Coronary artery (tissue), 2 donors: ENCODE results near the gene RUNX3.

Source experiments
- DNase-seq: peaks from one replicate; pipeline ENCODE4 v3.0.0-alpha.2; 2017; ENCODE audit warnings: low spot score
- H3K27ac ChIP-seq, 2 donors: fragments of 200-600 bp; sonication (generic); one replicate each; pipeline ENCODE4 v1.5.1; 2016 to 2019
- H3K4me3 ChIP-seq: fragments of 200-600 bp; sonication (generic); 2 replicates; pipeline ENCODE4 v1.5.1; 2016; ENCODE audit warnings: mild to moderate bottlenecking, moderate library complexity
- TF ChIP-seq, protein P1 (sequence below): fragments of 200-600 bp; sonication (generic); IDR thresholded peaks from one replicate; pipeline ENCODE4 v1.5.1; 2019; ENCODE audit warnings: antibody characterized with exemption

Gene RUNX3

DNA sequence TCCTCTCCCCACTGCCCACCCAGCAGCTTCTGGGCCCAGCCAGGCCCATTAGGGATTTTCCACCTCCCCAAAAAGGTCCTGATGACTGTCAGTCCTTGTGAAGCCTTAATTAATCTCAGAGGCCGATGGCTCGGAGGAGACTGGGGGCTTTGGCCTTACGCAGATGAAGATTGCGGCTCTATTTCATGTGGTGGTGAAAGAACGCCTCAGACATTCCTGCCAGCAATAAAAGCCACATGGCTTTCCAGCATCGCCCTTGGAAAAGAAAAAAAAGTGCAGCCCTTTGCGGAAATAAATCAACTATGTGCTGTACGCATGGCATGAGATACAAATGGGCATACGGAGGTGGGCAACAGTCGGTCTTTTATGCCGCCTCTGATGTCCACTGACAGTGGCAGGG lies 6.6 kb upstream of the RUNX3 start:
- TF ChIP-seq, protein P1, sequence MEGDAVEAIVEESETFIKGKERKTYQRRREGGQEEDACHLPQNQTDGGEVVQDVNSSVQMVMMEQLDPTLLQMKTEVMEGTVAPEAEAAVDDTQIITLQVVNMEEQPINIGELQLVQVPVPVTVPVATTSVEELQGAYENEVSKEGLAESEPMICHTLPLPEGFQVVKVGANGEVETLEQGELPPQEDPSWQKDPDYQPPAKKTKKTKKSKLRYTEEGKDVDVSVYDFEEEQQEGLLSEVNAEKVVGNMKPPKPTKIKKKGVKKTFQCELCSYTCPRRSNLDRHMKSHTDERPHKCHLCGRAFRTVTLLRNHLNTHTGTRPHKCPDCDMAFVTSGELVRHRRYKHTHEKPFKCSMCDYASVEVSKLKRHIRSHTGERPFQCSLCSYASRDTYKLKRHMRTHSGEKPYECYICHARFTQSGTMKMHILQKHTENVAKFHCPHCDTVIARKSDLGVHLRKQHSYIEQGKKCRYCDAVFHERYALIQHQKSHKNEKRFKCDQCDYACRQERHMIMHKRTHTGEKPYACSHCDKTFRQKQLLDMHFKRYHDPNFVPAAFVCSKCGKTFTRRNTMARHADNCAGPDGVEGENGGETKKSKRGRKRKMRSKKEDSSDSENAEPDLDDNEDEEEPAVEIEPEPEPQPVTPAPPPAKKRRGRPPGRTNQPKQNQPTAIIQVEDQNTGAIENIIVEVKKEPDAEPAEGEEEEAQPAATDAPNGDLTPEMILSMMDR = no peak
- DNase-seq = no peak
- Histone ChIP-seq H3K27ac (no peak overlapping the region), H3K4me3 (no peak overlapping the region)

DNA sequence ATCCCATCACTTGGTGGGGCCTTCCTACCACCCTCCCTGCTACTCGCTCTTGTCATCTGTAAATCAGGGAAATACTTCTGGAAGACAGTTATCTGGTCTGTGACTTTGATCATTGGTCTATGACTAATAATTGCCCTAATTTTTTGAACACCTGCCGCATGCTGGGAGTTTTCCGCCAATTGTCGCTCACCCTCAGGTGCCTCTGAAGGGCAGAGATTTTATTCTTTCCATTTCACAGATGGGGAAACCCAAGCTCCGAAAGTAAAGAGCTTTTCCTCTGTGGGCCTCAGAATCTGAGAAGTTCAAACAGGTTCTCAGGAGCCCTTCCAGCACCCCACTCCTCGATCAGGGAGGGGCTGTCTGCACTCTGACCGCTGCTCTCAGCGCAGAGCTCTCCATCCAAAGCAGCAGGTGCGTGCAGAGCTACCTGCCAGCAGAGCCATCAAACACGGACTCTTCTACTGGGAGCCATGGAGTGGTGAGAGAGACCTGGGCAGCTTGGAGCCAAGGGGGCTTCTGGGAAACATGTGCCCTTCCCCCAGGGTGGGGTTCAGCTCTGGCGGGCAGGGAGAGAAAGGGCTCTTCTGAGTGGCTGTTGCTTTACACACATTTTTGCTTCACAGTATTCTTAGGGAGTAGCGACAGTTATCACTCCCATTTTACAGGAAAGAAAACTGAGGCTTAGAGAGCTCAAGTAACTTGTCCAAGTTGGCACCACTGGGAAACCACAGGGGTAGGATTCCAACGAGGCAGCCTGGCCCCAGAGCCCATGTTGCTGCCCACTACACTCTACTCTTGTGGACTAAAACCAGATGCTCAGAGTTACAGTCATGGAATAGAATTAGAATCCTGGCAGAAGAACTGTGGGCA lies 5.8 kb upstream of the RUNX3 start:
- H3K27ac ChIP-seq = no peak overlapping the region
- no peak overlapping the region for H3K4me3 ChIP-seq
- no peak for DNase-seq
- TF ChIP-seq, protein P1 = no peak

DNA sequence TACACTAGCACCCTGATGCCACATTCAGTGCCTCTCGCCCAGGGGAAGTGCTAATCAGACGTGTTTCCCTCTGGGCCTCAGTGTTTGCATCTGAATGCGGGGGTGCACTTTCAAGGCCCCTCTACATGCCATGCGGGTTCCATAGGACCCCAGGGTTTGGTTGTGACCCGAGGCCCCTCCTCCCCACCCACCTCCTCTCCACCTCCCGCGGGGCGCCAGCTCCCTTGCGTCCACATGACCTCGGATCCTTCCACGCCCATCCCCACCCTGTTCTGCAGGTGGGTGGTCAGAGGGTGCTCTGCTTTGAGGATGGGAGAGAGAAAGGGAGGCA lies 5.1 kb upstream of the RUNX3 start:
- TF ChIP-seq, protein P1 = no peak
- no peak for DNase-seq
- Histone ChIP-seq H3K27ac (no peak overlapping the region), H3K4me3 (no peak overlapping the region)

DNA sequence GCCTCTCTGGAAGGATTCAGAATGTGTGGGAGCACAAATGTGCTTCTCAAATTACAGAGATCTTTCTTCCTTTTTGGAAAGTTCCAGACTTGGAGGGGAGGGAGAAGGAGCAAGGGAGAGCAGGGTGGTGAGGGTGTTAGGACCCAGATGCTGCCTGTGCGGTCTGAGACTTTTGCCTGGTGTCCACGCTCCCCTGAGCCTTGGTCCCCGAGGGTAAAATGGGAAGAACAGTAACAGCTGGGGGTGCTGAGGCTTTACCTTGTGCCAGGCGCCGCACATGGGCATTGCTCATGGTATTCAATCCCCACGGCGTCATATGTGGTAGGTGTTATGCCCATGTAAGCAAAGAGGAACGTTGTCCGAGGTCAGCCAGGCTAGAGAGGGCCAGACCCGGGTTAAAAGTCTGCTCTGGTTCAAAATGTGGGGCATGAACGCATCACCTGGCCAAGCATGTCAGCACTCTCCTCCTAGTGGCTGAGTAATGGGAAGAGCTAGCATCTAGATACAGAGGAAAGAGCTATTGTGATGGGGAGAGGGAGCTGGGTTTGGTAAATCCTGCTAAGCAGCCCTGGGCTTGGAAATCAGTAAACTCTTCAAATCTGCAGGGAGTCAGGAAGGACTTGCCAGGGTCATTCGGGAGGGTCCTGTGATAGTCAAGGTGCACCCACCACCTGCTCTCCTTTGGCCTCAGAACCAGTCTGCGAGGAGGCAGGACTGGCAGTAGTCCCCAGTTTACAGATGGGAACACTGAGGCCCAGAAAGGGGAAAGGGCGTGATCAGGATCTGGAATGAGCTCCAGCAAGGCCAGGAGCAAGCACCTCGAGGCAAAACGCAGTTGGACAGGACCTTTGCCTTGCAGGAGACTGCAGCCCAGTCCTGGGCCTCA lies 4.5 kb upstream of the RUNX3 start:
- no peak overlapping the region for H3K27ac ChIP-seq
- TF ChIP-seq, protein P1 = no peak
- DNase-seq = no peak
- H3K4me3 ChIP-seq = no peak overlapping the region

DNA sequence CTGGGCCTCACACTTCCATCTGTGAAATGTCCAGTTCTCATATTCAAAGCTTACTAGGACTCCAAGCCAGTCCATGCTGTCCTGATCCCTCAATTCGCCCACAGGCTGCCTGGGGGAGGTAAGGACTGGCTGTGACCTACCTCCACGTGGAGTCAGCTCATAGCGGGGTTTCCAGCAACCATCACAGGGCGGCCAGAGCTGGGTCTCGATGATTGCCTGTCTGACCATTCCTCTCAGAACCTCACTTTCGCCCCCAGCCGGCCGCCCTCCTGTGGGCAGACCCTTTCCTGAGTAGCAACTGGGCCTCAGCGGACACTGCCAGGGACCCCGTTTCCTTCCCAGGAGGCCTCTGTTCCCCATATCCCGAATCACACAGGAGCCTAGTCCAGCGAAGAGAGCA lies 3.4 kb upstream of the RUNX3 start:
- H3K4me3 ChIP-seq = no peak overlapping the region
- H3K27ac ChIP-seq = no peak overlapping the region
- TF ChIP-seq, protein P1 = no peak
- DNase-seq = no peak

DNA sequence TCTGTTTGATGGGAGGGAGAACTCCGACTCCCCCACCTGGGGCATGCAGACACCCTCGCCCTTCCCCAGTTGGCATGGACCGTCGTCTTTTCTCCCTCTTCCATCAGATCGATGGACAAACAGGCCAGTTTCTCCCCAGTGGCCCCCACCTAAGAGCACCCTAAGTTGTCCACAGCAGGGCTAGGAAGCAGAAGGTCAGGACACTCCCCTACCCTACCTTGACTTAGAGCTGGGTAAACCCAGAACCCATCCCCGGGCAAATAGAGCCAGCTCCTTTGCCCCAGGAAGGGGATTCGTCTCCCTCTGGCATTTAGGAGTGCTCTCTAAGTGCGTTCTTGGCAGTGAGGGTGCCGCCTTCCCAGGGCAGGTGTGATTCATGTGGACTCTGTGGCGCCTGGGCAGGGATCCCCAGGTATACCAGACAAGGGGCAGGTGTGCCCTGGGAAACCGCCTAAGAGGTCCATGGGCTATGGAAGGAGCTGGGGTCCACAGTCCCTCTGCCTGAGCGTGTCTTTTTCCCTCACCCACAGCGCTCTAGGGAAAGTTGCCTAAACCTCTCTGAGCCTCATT lies 2.7 kb upstream of the RUNX3 start:
- TF ChIP-seq, protein P1 = no peak
- DNase-seq = no peak
- Histone ChIP-seq H3K4me3 (peak overlapping the region; percentile 44), H3K27ac (no peak overlapping the region)
